Upper lobe of right lung (tissue), 1 donor: ENCODE measurements around the gene MEG3. TPM values are rescaled to one million over a fixed set of nuclear protein-coding genes. Genes with fewer than 3 reads are reported as not detected.

Experiments
- ATAC-seq: fragments of 200-7000 bp; cut with Tn5 transposase; one replicate; pipeline ENCODE4 v1.9.1; 2020; ENCODE audit warnings: mild to moderate bottlenecking, moderate library complexity
- DNase-seq: peaks from one replicate; pipeline ENCODE4 v3.0.0-alpha.2; 2020
- H3K27ac ChIP-seq: fragments of 200-600 bp; one replicate; pipeline ENCODE4 v1.8.0; 2022
- H3K27me3 ChIP-seq: fragments of 200-600 bp; one replicate; pipeline ENCODE4 v1.8.0; 2022; ENCODE audit warnings: mild to moderate bottlenecking
- H3K36me3 ChIP-seq: fragments of 200-600 bp; one replicate; pipeline ENCODE4 v1.8.0; 2022
- H3K4me1 ChIP-seq: fragments of 200-600 bp; one replicate; pipeline ENCODE4 v1.8.0; 2022
- H3K4me3 ChIP-seq: fragments of 200-600 bp; one replicate; pipeline ENCODE4 v1.8.0; 2022; ENCODE audit warnings: mild to moderate bottlenecking
- H3K9me3 ChIP-seq: fragments of 200-600 bp; one replicate; pipeline ENCODE4 v1.8.0; 2022
- CTCF ChIP-seq: fragments of 200-600 bp; IDR thresholded peaks from one replicate; pipeline ENCODE4 v1.8.0; 2022; ENCODE audit warnings: antibody characterized with exemption
- intact Hi-C: fragments of 100-400 bp; cut with DNase I; formaldehyde crosslinking; loops from one replicate; pipeline ENCODE4 v1.11.0; 2022
- total RNA-seq: library from RNA; stranded (reverse); fragmentation: NEBNext Ultra II Directional; extraction: Animal tissue kit (Norgen Biotek cat#: 25700); gene quantifications from one replicate; pipeline ENCODE4 v1.2.1, GENCODE V29; 2021
- donor health status: DM: no; HTN: yes; CAD: no; lungs with severe emphysema.

Gene MEG3
- total RNA-seq, 1 donor from 2014 or later = 15.6 TPM

- Histone ChIP-seq H3K4me1 (no peaks in the 10 kb centered on the region), H3K27ac (no peak overlapping the region), H3K4me3 (no peak overlapping the region), H3K9me3 (no peaks in the 10 kb centered on the region), H3K27me3 (peaks cover 4% of the 10 kb centered on the region), H3K36me3 (no peaks in the 10 kb centered on the region)
- intact Hi-C loops = no loop called here
- no peak for TF ChIP-seq CTCF
- DNase-seq = no peak
- no peak for ATAC-seq
Measured at GRCh38 chr14:100786131-100786530, 39.8 kb upstream of the MEG3 start.

GRCh38 chr14:100786576-100787219 is 39.2 kb upstream of the MEG3 start:
- DNase-seq (no peak), ATAC-seq (no peak)
- TF ChIP-seq CTCF = no peak
- no peaks in the 10 kb centered on the region for H3K4me1 ChIP-seq
- intact Hi-C loops = no loop called here
- H3K9me3 ChIP-seq = no peaks in the 10 kb centered on the region
- no peak overlapping the region for H3K27ac ChIP-seq
- no peak overlapping the region for H3K4me3 ChIP-seq
- H3K27me3 ChIP-seq = peaks cover 4% of the 10 kb centered on the region
- no peaks in the 10 kb centered on the region for H3K36me3 ChIP-seq

GRCh38 chr14:100787659-100788058 is 38.3 kb upstream of the MEG3 start:
- intact Hi-C loops = no loop called here
- no peak overlapping the region for H3K4me3 ChIP-seq
- H3K4me1 ChIP-seq = no peaks in the 10 kb centered on the region
- H3K36me3 ChIP-seq = no peaks in the 10 kb centered on the region
- no peak overlapping the region for H3K27ac ChIP-seq
- DNase-seq (no peak), ATAC-seq (no peak)
- peaks cover 4% of the 10 kb centered on the region for H3K27me3 ChIP-seq
- no peak for TF ChIP-seq CTCF
- no peaks in the 10 kb centered on the region for H3K9me3 ChIP-seq

- TF ChIP-seq CTCF = no peak
- ATAC-seq (no peak), DNase-seq (no peak)
- H3K9me3 ChIP-seq = no peaks in the 10 kb centered on the region
- H3K27ac ChIP-seq = no peak overlapping the region
- H3K4me3 ChIP-seq = no peak overlapping the region
- peaks cover 4% of the 10 kb centered on the region for H3K27me3 ChIP-seq
- intact Hi-C loops = no loop called here
- no peaks in the 10 kb centered on the region for H3K4me1 ChIP-seq
- H3K36me3 ChIP-seq = no peaks in the 10 kb centered on the region
Measured at GRCh38 chr14:100788517-100788916, 37.4 kb upstream of the MEG3 start.

GRCh38 chr14:100788942-100789341 is 37.0 kb upstream of the MEG3 start:
- no peaks in the 10 kb centered on the region for H3K9me3 ChIP-seq
- H3K27me3 ChIP-seq = peaks cover 4% of the 10 kb centered on the region
- no peaks in the 10 kb centered on the region for H3K4me1 ChIP-seq
- no peaks in the 10 kb centered on the region for H3K36me3 ChIP-seq
- no peak for DNase-seq
- H3K4me3 ChIP-seq = no peak overlapping the region
- ATAC-seq = no peak
- no peak overlapping the region for H3K27ac ChIP-seq
- TF ChIP-seq CTCF = no peak
- intact Hi-C loops = no loop called here
